ENCODE results near the gene LINC01488. TPM values are rescaled to one million over a fixed set of nuclear protein-coding genes. Genes with fewer than 3 reads are reported as not detected.

LINC01488 gene
- total and polyA plus RNA-seq, 4 donors: not detected

DNA sequence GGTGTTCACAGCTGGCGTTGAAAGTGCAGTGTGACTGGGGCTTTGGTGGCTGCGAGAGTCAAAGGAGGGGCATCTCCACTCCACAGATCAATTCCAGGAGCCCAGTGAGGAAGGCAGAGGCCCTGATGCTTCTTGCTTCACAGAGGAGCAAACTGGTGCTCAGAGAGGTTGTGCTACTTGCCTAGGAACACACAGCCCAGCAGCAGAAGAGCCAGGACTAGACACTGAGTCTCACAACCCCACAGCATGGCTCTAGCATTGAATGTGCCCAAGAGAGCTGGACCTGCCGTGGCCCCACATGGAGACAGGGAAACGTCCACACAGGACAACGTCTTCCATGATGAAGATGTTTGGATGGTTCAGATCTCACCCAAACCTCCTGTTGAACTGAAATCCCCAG, 33.3 kb downstream of the LINC01488 start:
- Histone ChIP-seq H3K27ac (ENCODE audit: low read depth, low read length) (no peak overlapping the region), H3K36me3 (ENCODE audit: control insufficient read depth, insufficient read depth, low read length) (no peaks in the 10 kb centered on the region), H3K9me3 (ENCODE audit: control insufficient read depth, insufficient read depth, low read length) (no peaks in the 10 kb centered on the region), H3K4me3 (ENCODE audit: low read depth, low read length) (no peak overlapping the region), H3K27me3 (ENCODE audit: control insufficient read depth, insufficient read depth, low read length) (no peaks in the 10 kb centered on the region), H3K4me1 (ENCODE audit: control insufficient read depth, insufficient read depth, low read length) (peaks cover 6% of the 10 kb centered on the region)
- 90% methylated on average over 5 of the region's 5 CpGs for WGBS (ENCODE audit: insufficient coverage)
- DNase-seq (ENCODE audit: low read depth in 4 of 6, low spot score in 6 of 6): no peak

DNA sequence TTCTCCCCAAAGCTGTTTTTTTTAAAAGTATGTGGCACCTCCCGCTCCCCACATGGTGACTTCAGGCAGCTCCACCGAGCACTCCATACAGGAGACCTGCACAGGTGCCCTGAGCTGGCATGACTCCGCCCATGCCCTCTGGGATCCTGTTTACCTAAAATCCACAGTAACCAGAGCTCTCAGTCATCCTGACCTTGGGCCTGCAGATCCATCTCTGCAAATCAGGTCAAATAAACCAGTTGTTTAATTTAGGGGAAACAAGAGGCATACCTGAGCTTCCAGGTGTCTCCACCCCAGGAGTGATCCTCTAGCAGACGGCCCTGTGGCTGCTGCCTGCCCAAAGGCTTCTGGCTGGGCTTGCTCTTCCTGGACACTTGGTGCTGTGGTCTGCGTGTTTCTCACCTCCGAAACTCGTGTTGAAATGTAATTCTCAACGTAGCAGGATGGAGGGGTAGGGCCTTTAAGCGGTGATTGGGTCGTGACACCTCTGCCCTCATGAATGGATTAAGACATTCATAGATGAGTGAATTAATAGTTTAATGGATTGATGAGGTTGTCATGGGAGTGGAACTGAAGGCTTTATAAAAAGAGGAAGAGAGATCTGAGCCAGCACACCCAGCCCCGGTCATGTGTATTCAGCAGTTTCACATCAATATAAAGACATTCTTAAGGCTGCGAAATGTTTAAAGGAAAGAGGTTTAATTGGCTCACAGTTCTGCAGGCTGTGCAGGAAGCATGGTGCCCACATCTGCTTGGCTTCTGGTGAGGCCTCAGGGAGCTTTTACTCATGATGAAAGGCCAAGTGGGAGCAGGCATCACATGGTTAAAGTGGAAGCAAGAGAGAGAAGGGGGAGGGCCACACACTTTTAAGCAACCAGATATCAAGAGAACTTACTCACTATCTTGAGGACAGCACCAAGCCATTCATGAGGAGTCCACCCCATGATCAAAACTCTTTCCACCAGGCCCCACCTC, 34.1 kb downstream of the LINC01488 start:
- no peaks in the 10 kb centered on the region for H3K36me3 ChIP-seq (ENCODE audit: control insufficient read depth, insufficient read depth, low read length)
- no peaks in the 10 kb centered on the region for H3K4me1 ChIP-seq (ENCODE audit: control insufficient read depth, insufficient read depth, low read length)
- 95% methylated on average over 11 of the region's 12 CpGs for WGBS (ENCODE audit: insufficient coverage)
- no peak overlapping the region for H3K27ac ChIP-seq (ENCODE audit: low read depth, low read length)
- no peaks in the 10 kb centered on the region for H3K27me3 ChIP-seq (ENCODE audit: control insufficient read depth, insufficient read depth, low read length)
- no peak overlapping the region for H3K4me3 ChIP-seq (ENCODE audit: low read depth, low read length)
- no peak for DNase-seq (ENCODE audit: low read depth in 4 of 6, low spot score in 6 of 6)
- no peaks in the 10 kb centered on the region for H3K9me3 ChIP-seq (ENCODE audit: control insufficient read depth, insufficient read depth, low read length)

- Histone ChIP-seq H3K36me3 (ENCODE audit: control insufficient read depth, insufficient read depth, low read length) (no peaks in the 10 kb centered on the region), H3K9me3 (ENCODE audit: control insufficient read depth, insufficient read depth, low read length) (no peaks in the 10 kb centered on the region), H3K27me3 (ENCODE audit: control insufficient read depth, insufficient read depth, low read length) (no peaks in the 10 kb centered on the region), H3K4me3 (ENCODE audit: low read depth, low read length) (no peak overlapping the region), H3K27ac (ENCODE audit: low read depth, low read length) (no peak overlapping the region), H3K4me1 (ENCODE audit: control insufficient read depth, insufficient read depth, low read length) (no peaks in the 10 kb centered on the region)
- WGBS (ENCODE audit: insufficient coverage): 90% methylated on average over 1 of the region's 3 CpGs
- no peak for DNase-seq (ENCODE audit: low read depth in 4 of 6, low spot score in 6 of 6)
These were observed 35.1 kb downstream of the LINC01488 start for GRCh38 chr11:69516526-69516925.

DNA sequence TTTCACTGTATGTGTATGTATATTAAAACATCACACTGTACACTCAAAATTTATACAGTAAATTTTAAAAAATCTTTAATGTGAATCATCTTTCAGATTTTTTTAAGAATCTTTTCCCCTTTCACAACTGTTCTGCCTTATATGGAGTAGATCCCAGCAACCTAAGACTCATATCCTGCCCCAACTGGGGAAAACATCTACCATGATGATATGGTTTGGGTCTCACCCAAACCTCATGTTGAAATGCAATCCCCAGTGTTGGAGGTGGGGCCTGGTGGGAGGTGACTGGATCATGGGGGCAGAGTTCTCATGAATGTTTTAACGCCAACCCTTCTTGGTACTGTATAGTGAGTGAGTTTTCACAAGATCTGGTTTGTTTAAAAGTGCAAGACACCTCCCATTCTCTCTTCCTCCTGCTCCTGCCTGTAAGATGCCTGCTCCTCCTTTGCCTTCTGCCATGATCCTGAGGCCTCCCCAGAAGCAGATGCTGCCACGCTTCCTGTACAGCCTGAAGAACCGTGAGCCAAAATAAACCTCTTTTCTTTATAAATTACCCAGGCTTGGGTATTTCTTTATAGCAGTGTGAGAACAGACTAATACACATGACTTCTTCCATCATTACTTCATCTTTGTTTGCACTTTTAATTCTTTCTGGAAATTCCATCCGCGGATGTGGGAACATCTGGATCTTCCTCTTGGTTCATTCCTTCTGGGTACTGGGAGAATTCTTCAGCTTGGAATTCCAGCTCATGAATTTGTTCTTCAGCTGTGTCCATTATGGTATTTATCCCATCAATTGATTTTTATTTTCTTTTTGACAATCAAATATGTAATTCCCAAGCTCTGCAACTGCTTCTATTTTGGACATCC, 36.9 kb downstream of the LINC01488 start:
- Histone ChIP-seq H3K4me3 (ENCODE audit: low read depth, low read length) (no peak overlapping the region), H3K9me3 (ENCODE audit: control insufficient read depth, insufficient read depth, low read length) (no peaks in the 10 kb centered on the region), H3K27ac (ENCODE audit: low read depth, low read length) (no peak overlapping the region), H3K36me3 (ENCODE audit: control insufficient read depth, insufficient read depth, low read length) (no peaks in the 10 kb centered on the region), H3K27me3 (ENCODE audit: control insufficient read depth, insufficient read depth, low read length) (no peaks in the 10 kb centered on the region), H3K4me1 (ENCODE audit: control insufficient read depth, insufficient read depth, low read length) (no peaks in the 10 kb centered on the region)
- no CpG with 5 or more reads among the region's 5 CpGs for WGBS (ENCODE audit: insufficient coverage)
- no peak for DNase-seq (ENCODE audit: low read depth in 4 of 6, low spot score in 6 of 6)

- WGBS (ENCODE audit: insufficient coverage): 100% methylated on average over 1 of the region's 1 CpG
- no peaks in the 10 kb centered on the region for H3K9me3 ChIP-seq (ENCODE audit: control insufficient read depth, insufficient read depth, low read length)
- DNase-seq (ENCODE audit: low read depth in 4 of 6, low spot score in 6 of 6): no peak
These were observed 38.9 kb downstream of the LINC01488 start for GRCh38 chr11:69520186-69520916.

DNA sequence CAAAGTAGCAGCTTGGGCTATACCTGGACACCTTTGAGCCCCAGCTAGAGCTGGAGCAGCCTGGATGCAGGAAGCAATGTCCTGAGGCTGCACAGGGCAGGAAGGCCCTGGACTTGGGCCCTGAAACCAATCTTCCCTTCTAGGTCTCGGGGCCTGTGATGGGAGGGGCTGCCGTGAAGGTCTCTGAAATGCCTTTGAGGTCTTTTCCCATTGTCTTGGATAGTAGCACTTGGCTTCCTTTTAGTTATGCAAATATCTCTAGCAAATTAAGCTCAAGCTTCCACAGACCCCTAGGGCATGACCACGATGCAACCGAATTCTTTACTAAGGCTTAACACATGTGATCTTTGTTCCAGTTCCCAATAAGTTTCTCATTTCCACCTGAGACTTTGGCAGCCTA, 40.0 kb downstream of the LINC01488 start:
- DNase-seq (ENCODE audit: low read depth in 4 of 6, low spot score in 6 of 6): no peak
- Histone ChIP-seq H3K36me3 (ENCODE audit: control insufficient read depth, insufficient read depth, low read length) (no peaks in the 10 kb centered on the region), H3K9me3 (ENCODE audit: control insufficient read depth, insufficient read depth, low read length) (no peaks in the 10 kb centered on the region), H3K27me3 (ENCODE audit: control insufficient read depth, insufficient read depth, low read length) (no peaks in the 10 kb centered on the region), H3K4me3 (ENCODE audit: low read depth, low read length) (no peak overlapping the region), H3K4me1 (ENCODE audit: control insufficient read depth, insufficient read depth, low read length) (no peaks in the 10 kb centered on the region), H3K27ac (ENCODE audit: low read depth, low read length) (no peak overlapping the region)
- WGBS (ENCODE audit: insufficient coverage): 28% methylated on average over 2 of the region's 4 CpGs

More at GRCh38 chr11:69520186-69520916, 38.9 kb downstream of the LINC01488 start:
- Histone ChIP-seq H3K4me1 (ENCODE audit: control insufficient read depth, insufficient read depth, low read length) (no peaks in the 10 kb centered on the region), H3K27me3 (ENCODE audit: control insufficient read depth, insufficient read depth, low read length) (no peaks in the 10 kb centered on the region), H3K4me3 (ENCODE audit: low read depth, low read length) (no peak overlapping the region), H3K27ac (ENCODE audit: low read depth, low read length) (no peak overlapping the region), H3K36me3 (ENCODE audit: control insufficient read depth, insufficient read depth, low read length) (no peaks in the 10 kb centered on the region)

- DNase-seq (ENCODE audit: low read depth in 4 of 6, low spot score in 6 of 6): no peak
- Histone ChIP-seq H3K9me3 (ENCODE audit: control insufficient read depth, insufficient read depth, low read length) (no peaks in the 10 kb centered on the region), H3K27me3 (ENCODE audit: control insufficient read depth, insufficient read depth, low read length) (no peaks in the 10 kb centered on the region), H3K4me1 (ENCODE audit: control insufficient read depth, insufficient read depth, low read length) (no peaks in the 10 kb centered on the region), H3K4me3 (ENCODE audit: low read depth, low read length) (no peak overlapping the region), H3K36me3 (ENCODE audit: control insufficient read depth, insufficient read depth, low read length) (no peaks in the 10 kb centered on the region), H3K27ac (ENCODE audit: low read depth, low read length) (no peak overlapping the region)
- WGBS (ENCODE audit: insufficient coverage): 90% methylated on average over 2 of the region's 3 CpGs
These were observed 42.0 kb downstream of the LINC01488 start for GRCh38 chr11:69523453-69523852.

GRCh38 chr11:69524291-69524882, 42.9 kb downstream of the LINC01488 start:
- H3K9me3 ChIP-seq (ENCODE audit: control insufficient read depth, insufficient read depth, low read length): no peaks in the 10 kb centered on the region
- 79% methylated on average over 10 of the region's 15 CpGs for WGBS (ENCODE audit: insufficient coverage)
- H3K27ac ChIP-seq (ENCODE audit: low read depth, low read length): no peak overlapping the region
- no peaks in the 10 kb centered on the region for H3K27me3 ChIP-seq (ENCODE audit: control insufficient read depth, insufficient read depth, low read length)
- H3K4me1 ChIP-seq (ENCODE audit: control insufficient read depth, insufficient read depth, low read length): no peaks in the 10 kb centered on the region
- no peak for DNase-seq (ENCODE audit: low read depth in 4 of 6, low spot score in 6 of 6)
- no peaks in the 10 kb centered on the region for H3K36me3 ChIP-seq (ENCODE audit: control insufficient read depth, insufficient read depth, low read length)
- no peak overlapping the region for H3K4me3 ChIP-seq (ENCODE audit: low read depth, low read length)

DNA sequence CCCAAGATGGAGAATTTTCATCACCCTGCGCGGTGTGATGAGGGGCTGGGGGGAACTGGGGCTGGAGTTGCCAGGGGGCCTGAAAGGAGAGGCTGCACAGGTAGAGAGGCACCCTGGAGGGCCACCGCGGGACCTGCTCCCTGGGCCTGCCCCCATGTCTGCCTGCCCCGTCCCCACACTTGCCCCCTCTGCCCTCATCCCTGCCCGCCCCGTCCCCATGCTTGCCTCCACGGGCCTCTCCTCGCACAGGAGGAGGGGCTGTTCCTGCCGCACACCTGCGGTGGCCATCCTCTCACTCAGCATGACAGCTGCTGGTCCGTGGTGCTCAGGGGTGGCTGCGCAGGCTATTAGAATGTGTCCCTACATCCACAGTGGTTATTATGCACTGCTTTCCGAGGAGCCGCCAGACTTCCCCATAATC, 43.5 kb downstream of the LINC01488 start:
- peaks cover 3% of the 10 kb centered on the region for H3K4me1 ChIP-seq (ENCODE audit: control insufficient read depth, insufficient read depth, low read length)
- DNase-seq (ENCODE audit: low read depth in 4 of 6, low spot score in 6 of 6): no peak
- H3K27ac ChIP-seq (ENCODE audit: low read depth, low read length): no peak overlapping the region
- H3K9me3 ChIP-seq (ENCODE audit: control insufficient read depth, insufficient read depth, low read length): no peaks in the 10 kb centered on the region
- H3K4me3 ChIP-seq (ENCODE audit: low read depth, low read length): no peak overlapping the region
- H3K36me3 ChIP-seq (ENCODE audit: control insufficient read depth, insufficient read depth, low read length): no peaks in the 10 kb centered on the region
- H3K27me3 ChIP-seq (ENCODE audit: control insufficient read depth, insufficient read depth, low read length): no peaks in the 10 kb centered on the region
- 72% methylated on average over 11 of the region's 15 CpGs for WGBS (ENCODE audit: insufficient coverage)
